ENCODE results near the gene THSD1.

The THSD1 gene, protein sequence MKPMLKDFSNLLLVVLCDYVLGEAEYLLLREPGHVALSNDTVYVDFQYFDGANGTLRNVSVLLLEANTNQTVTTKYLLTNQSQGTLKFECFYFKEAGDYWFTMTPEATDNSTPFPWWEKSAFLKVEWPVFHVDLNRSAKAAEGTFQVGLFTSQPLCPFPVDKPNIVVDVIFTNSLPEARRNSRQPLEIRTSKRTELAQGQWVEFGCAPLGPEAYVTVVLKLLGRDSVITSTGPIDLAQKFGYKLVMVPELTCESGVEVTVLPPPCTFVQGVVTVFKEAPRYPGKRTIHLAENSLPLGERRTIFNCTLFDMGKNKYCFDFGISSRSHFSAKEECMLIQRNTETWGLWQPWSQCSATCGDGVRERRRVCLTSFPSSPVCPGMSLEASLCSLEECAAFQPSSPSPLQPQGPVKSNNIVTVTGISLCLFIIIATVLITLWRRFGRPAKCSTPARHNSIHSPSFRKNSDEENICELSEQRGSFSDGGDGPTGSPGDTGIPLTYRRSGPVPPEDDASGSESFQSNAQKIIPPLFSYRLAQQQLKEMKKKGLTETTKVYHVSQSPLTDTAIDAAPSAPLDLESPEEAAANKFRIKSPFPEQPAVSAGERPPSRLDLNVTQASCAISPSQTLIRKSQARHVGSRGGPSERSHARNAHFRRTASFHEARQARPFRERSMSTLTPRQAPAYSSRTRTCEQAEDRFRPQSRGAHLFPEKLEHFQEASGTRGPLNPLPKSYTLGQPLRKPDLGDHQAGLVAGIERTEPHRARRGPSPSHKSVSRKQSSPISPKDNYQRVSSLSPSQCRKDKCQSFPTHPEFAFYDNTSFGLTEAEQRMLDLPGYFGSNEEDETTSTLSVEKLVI

DNA sequence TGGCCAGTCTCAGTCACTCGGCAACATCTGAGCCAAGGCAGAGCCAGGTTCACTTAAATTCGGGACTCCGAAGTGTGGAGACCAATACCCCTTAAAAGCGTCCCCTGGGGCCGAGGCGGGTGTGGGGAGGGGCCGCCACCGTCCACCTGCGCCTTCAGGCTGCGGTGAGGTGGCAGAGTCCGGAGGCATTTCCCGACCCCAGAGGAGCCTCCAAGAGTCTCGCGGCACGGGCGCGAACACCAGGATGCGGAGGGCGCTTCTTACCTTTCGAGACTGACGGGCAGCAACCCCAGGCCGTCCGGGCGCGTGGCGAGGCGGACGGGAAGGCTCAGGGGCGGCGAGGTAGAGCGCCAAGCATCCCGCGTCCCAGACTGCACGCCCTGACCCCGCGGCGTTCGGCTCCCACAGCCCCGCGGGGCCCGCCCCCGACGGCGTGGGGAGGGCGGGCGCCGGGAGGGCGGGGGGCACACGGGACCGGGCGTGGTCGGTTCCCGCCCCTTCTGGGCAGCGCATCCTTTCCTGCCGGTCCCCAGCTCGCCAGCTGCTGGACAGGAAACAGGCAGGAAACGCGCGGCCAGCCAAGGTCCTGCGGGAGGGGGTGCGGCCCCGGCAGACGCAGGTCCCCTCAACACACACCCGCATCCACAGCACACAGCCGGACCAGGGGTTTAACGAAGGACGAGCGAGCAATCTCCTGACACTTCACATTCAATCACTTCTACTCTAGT is at the start of gene THSD1:
TSS of gene THSD1 (minus strand) at position 406 of the 728 bp plus-strand sequence. CDS start 3,572 bp downstream, outside the sequence.
- in situ Hi-C loops (cut with HindIII; ENCODE audit: low sequenced_read_pairs) = no loop called here

- in situ Hi-C loops (cut with HindIII; ENCODE audit: low sequenced_read_pairs) = no loop called here
These were observed 49.7 kb upstream of the THSD1 start for GRCh38 chr13:52455677-52456041.

GRCh38 chr13:52454820-52455676 is 49.1 kb upstream of the THSD1 start, which contains the start of gene CKAP2:
Gene CKAP2, plus strand, starts transcription at chr13:52455478. Its CDS starts 79 bp downstream, at chr13:52455557.
- in situ Hi-C loops (cut with HindIII; ENCODE audit: low sequenced_read_pairs) = no loop called here

DNA sequence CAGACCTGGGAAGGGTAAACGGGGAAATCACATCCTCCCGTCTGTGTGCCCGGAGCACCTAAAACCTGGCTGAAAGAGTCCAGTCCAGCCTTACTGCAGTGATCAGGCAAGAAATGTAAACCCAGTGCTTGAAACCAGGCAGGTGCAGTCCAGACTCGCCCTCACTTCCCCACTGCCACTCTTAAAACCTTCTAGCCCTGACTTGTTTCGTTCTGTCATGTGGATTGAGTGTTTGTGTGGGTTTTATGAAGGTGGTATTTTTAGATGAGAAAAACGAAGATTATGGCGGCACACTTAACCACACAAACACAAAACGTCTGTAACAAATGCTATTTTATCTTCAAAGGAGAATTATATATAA is 48.5 kb upstream of the THSD1 start:
- in situ Hi-C loops (cut with HindIII; ENCODE audit: low sequenced_read_pairs) = no loop called here

- in situ Hi-C loops (cut with HindIII; ENCODE audit: low sequenced_read_pairs) = no loop called here
These were observed 46.5 kb upstream of the THSD1 start for GRCh38 chr13:52452470-52452869.

DNA sequence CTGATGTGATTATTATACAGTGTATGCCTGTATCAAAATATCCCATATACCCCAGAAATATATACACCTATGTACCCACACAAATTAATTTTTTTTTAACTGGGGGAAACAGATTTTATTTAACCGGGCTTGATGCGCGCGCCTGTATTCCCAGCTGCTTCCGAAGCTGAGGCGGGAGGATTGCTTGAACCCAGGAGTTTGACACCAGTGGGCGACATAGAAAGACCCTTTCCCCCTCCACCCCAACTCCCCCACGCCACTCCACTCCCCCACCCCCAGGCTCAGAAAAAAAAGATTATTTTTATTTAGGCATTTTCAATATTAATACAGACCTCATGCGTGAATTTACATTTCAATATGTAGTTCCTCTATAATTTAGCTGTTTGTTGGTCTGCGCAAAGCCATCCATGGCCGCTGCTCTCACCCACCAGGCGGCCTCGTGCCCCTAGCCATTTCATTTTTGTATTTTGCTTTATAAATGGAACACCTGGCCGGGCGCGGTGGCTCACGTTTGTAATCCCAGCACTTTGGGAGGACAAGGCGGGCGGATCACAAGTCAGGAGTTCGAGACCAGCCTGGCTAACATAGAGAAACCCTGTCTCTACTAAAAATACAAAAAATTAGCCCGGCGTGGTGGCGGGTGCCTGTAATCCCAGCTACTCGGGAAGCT is 45.3 kb upstream of the THSD1 start:
- in situ Hi-C loops (cut with HindIII; ENCODE audit: low sequenced_read_pairs) = no loop called here

GRCh38 chr13:52450793-52451116 is 44.8 kb upstream of the THSD1 start:
- in situ Hi-C loops (cut with HindIII; ENCODE audit: low sequenced_read_pairs) = no loop called here

DNA sequence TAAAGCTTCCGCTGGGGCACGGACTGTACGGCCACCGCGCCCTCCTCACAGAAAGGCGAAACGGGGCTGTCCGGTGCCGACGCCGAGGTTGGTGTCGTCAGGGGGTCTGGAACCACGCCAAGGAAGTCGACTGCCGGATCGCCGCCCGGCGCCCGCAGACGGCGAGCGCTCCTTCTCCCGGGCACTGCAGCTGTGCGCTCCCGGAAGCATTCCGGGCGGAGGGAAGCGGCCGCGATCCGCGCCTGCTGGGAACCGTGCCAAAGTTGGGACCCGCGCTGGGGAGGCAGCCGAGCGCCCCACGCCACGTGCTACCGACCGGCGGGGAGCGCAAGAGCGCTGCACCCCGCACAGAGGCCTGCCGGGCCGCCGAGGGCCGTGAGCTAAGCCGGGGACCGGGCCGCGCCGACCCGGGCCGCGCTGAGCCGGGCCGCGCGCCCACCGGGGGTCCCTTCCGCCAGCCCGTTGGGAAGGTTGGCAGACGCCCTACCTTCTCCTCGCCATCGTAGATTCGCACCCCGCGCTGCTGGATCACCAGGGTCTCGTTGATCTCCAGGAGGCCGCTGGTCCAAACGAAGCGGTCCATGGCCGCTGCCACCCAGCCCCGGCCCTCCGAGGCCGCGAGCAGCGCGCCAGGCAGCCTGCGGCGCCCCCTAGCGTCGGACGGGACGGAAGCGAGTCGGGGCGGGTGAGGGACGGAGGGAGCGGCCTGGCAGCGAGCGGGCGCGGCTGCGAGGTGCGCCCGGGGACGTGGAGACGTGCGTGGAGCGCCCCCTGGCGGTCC is 44.2 kb upstream of the THSD1 start, which contains the start of gene VPS36:
TSS of gene VPS36 (minus strand) at position 623 of the 781 bp plus-strand sequence. CDS start at position 583, 40 bp downstream.
- in situ Hi-C loops (cut with HindIII; ENCODE audit: low sequenced_read_pairs) = no loop called here

- in situ Hi-C loops (cut with HindIII; ENCODE audit: low sequenced_read_pairs) = no loop called here
These were observed 43.5 kb upstream of the THSD1 start for GRCh38 chr13:52449331-52450011.

DNA sequence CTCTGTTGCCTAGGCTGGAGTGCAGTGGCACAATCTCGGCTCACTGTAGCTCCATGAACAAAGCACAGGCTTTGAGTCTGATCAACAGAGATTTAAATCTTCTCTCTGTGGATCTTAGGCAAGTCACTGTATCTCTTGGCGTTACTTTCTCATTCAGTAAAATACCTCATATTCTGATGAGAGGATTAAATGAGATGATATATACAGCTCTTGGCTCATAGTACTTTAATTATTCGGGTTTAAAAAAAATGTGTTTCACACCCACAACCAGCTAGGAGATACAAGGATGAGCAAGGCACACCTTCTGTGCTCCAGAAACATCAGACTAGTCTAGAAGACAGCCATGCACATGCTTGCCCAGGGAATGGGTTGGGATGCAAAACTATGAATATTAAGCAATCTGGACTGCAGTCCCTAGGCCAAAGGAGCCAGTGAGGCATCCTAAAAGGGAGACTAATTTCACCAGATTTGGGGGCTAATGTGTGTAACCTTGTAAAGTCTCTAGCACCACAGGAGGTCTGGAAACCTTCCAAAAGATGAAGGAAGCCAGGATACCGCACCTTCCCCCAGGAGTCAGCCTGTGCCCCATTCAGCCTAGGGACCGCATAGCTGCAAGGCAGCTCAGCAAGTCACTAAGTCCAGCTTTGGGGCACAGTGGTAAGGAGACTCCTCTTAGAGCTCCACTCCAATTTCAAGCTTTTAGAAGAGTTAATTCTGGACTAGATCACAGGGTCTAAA is 42.0 kb upstream of the THSD1 start:
- in situ Hi-C loops (cut with HindIII; ENCODE audit: low sequenced_read_pairs) = no loop called here

DNA sequence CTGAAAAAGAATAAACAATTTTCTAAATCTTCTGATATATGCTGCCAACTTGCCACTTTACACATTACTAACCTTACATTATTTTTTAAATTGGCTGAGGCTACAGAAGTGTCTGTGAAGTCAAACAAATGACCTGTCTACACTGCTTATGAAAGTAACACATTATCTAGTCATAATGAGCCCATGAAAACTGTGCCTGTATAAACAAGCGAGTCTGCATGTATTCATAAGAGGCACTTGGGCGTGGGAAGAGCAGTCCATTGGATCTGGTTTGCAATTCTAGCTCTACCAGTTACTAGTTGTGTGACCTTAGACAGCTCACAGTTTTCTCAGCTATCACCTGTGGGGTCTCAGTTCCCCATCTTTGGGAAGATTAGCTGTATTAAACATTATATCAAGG is 41.4 kb upstream of the THSD1 start:
- in situ Hi-C loops (cut with HindIII; ENCODE audit: low sequenced_read_pairs) = no loop called here

- in situ Hi-C loops (cut with HindIII; ENCODE audit: low sequenced_read_pairs) = no loop called here
These were observed 40.3 kb upstream of the THSD1 start for GRCh38 chr13:52446265-52446664.

GRCh38 chr13:52432456-52432855 is 26.5 kb upstream of the THSD1 start:
- in situ Hi-C loops (cut with HindIII; ENCODE audit: low sequenced_read_pairs) = no loop called here

DNA sequence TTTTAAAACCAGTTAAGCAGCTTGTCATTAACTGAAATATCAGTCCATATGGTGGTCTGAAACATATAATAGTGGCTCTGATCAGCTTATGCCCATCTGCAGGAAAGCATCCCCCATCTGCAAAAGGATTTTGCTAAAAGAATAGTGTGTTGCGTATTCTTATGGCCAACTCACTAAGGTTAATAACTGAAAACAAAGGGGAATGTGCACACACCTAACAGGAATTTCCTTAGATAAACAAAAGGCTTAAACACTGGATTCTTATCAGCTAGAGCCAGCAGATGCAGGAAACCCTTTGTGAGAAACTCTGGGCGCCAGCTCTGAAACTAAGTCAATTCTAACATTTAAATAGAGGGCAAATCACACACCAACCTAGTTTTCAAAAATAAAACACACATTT is 22.3 kb upstream of the THSD1 start:
- in situ Hi-C loops (cut with HindIII; ENCODE audit: low sequenced_read_pairs) = no loop called here

DNA sequence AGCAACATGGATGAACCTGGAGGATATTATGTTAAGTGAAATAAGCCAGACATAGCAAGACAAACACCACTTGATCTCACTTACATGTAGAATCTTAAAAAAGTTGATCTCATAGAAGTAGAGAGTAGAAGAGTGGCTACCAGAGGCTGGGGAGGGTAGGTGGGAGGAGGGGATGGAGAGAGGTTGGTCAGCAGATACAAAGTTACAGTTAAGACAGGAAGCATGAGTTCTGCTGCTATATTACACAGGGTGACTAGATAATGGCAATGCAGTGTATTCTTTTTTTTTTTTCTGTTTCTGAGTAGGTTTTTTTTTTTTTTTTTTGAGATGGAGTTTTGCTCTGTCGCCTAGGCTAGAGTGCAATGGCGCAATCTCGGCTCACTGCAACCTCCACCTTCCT is 15.2 kb upstream of the THSD1 start:
- in situ Hi-C loops (cut with HindIII; ENCODE audit: low sequenced_read_pairs) = no loop called here

- in situ Hi-C loops (cut with HindIII; ENCODE audit: low sequenced_read_pairs) = no loop called here
These were observed 13.1 kb upstream of the THSD1 start for GRCh38 chr13:52419080-52419479.

GRCh38 chr13:52414963-52415362 is 9.0 kb upstream of the THSD1 start:
- in situ Hi-C loops (cut with HindIII; ENCODE audit: low sequenced_read_pairs) = no loop called here

- in situ Hi-C loops (cut with HindIII; ENCODE audit: low sequenced_read_pairs) = no loop called here
These were observed 8.1 kb upstream of the THSD1 start for GRCh38 chr13:52414051-52414450.
